Keratinocyte (primary cell): ENCODE data around the gene NCKAP1. TPM values are rescaled to one million over a fixed set of nuclear protein-coding genes. Genes with fewer than 3 reads are reported as not detected.

Experiments used
- DNase-seq: peaks from one replicate; pipeline ENCODE4 v3.0.0-alpha.2; 2011; ENCODE audit warnings: low read depth, missing footprints, low spot score
- FAIRE-seq: peaks from 2 replicates; lab custom pipeline; 2011; peaks lifted over from hg19 to GRCh38; lab: Jason Lieb, UNC
- H2AFZ ChIP-seq: 2 replicates; pipeline ENCODE4 v1.6.0; 2012; ENCODE audit warnings: low read length, control low read depth, inconsistent platforms; ENCODE audit not compliant: control insufficient read depth
- H3K27ac ChIP-seq: 2 replicates; pipeline ENCODE4 v1.5.1; 2011; ENCODE audit warnings: low read length; ENCODE audit not compliant: control insufficient read depth, insufficient read depth
- H3K27me3 ChIP-seq: 3 replicates; pipeline ENCODE4 v1.6.0; 2011; ENCODE audit warnings: low read length; ENCODE audit not compliant: control insufficient read depth, insufficient read depth; ENCODE audit errors: extremely low read depth
- H3K36me3 ChIP-seq, 2 experiments: 2 replicates in 1 of 2; 3 replicates in 1 of 2; pipeline ENCODE4 v1.5.1; 2011; ENCODE audit warnings: low read length in 2 of 2, mild to moderate bottlenecking in 1 of 2; ENCODE audit not compliant: control insufficient read depth in 2 of 2, insufficient read depth in 2 of 2; ENCODE audit errors: extremely low read depth in 1 of 2
- H3K4me1 ChIP-seq: 3 replicates; pipeline ENCODE4 v1.5.1; 2011; ENCODE audit warnings: low read length; ENCODE audit not compliant: control insufficient read depth, insufficient read depth; ENCODE audit errors: extremely low read depth
- H3K4me2 ChIP-seq: 3 replicates; pipeline ENCODE4 v1.6.0; 2011; ENCODE audit warnings: low read depth, low read length; ENCODE audit not compliant: control insufficient read depth, insufficient read depth; ENCODE audit errors: extremely low read depth
- H3K4me3 ChIP-seq, 3 experiments: fragments of 200-600 bp in 1 of 3; sonication (generic) in 1 of 3; 2 replicates in 2 of 3; 3 replicates in 1 of 3; pipeline ENCODE4 v1.5.1; 2011 to 2016; ENCODE audit warnings: low read length in 3 of 3, mild to moderate bottlenecking in 3 of 3, control low read depth in 2 of 3, inconsistent platforms in 1 of 3, low read depth in 1 of 3, mixed read lengths in 1 of 3, mixed run types in 1 of 3, moderate library complexity in 1 of 3; ENCODE audit not compliant: control insufficient read depth in 2 of 3, insufficient read depth in 2 of 3; ENCODE audit errors: extremely low read depth in 1 of 3
- H3K79me2 ChIP-seq: 2 replicates; pipeline ENCODE4 v1.6.0; 2012; ENCODE audit warnings: low read length; ENCODE audit not compliant: control insufficient read depth, insufficient read depth
- H3K9ac ChIP-seq: 3 replicates; pipeline ENCODE4 v1.6.0; 2011; ENCODE audit warnings: low read length; ENCODE audit not compliant: control insufficient read depth, insufficient read depth; ENCODE audit errors: extremely low read depth
- H3K9me1 ChIP-seq: 3 replicates; pipeline ENCODE4 v1.6.0; 2011; ENCODE audit warnings: low read length; ENCODE audit not compliant: control insufficient read depth, insufficient read depth; ENCODE audit errors: extremely low read depth
- H3K9me3 ChIP-seq: 2 replicates; pipeline ENCODE4 v1.5.1; 2012; ENCODE audit warnings: low read depth, low read length; ENCODE audit not compliant: control insufficient read depth
- H4K20me1 ChIP-seq: 3 replicates; pipeline ENCODE4 v1.6.0; 2011; ENCODE audit warnings: low read length; ENCODE audit not compliant: control insufficient read depth, insufficient read depth; ENCODE audit errors: extremely low read depth
- CTCF ChIP-seq, 3 experiments: IDR thresholded peaks in 1 of 3; conservative IDR thresholded peaks in 1 of 3; optimal IDR thresholded peaks in 1 of 3; 2 replicates in 2 of 3; 3 replicates in 1 of 3; pipeline versions ENCODE3 to v1.5.1; 2011; ENCODE audit warnings: low read length in 3 of 3, mild to moderate bottlenecking in 3 of 3, moderate library complexity in 2 of 3, control low read depth in 1 of 3, inconsistent platforms in 1 of 3; ENCODE audit not compliant: insufficient read depth in 2 of 3; ENCODE audit errors: extremely low read depth in 1 of 3
- EZH2 ChIP-seq: IDR thresholded peaks from one replicate; pipeline ENCODE4 v1.6.1; 2012; ENCODE audit warnings: inconsistent platforms, mild to moderate bottlenecking, low read length, moderate library complexity
- dilution Hi-C: fragments of 300-500 bp; cut with MboI; formaldehyde crosslinking; loops from one replicate; pipeline ENCODE4 v1.7.0; 2020; ENCODE audit warnings: low sequenced_read_pairs; ENCODE audit not compliant: extremely low pct_ligation_motif_present
- polyA plus RNA-seq, 5 experiments: library from polyadenylated mRNA; depleted of rRNA in 3 of 5; stranded (reverse) in 3 of 5; stranded (forward) in 1 of 5; unstranded in 1 of 5; fragments of >200 nt; gene quantifications; 1 replicate in 1 of 5; 2 replicates in 3 of 5; 3 replicates in 1 of 5; pipeline versions ENCODE4 v1.2.1 to v1.2.3, GENCODE V29; 2011 to 2012; ENCODE audit warnings: missing spikeins in 2 of 5, low read depth in 1 of 5, low replicate concordance in 1 of 5

NCKAP1 gene
- polyA plus RNA-seq, 1 donor (not counting 4 experiments of a cell fraction or from before 2014, with no cell fraction given): 207 TPM

GRCh38 chr2:183014005-183014404 is 24.3 kb downstream of the NCKAP1 start:
- Histone ChIP-seq H3K4me2 (no peak overlapping the region), H3K27ac (no peak overlapping the region), H4K20me1 (peaks cover 24% of the 10 kb centered on the region), H2AFZ (no peak overlapping the region), H3K4me3 (no peak overlapping the region), H3K36me3 (peaks cover 0 to 11% of the 10 kb centered on the region in 2 experiments), H3K79me2 (peaks cover 100% of the 10 kb centered on the region), H3K9ac (no peak overlapping the region), H3K9me1 (peaks cover 2% of the 10 kb centered on the region), H3K9me3 (no peaks in the 10 kb centered on the region), H3K4me1 (peaks cover 7% of the 10 kb centered on the region), H3K27me3 (no peaks in the 10 kb centered on the region)
- FAIRE-seq (no peak), DNase-seq (no peak)
- TF ChIP-seq CTCF (optimal IDR thresholded peaks at IDR 0.05 in 1 of 3, IDR thresholded peaks at IDR 0.05 in 1 of 3, conservative IDR thresholded peaks at IDR 0.05 in 1 of 3; ENCODE audit: extremely low read depth in 1 of 3, insufficient read depth in 2 of 3, low read length in 3 of 3) (no peak), EZH2 (no peak)
- dilution Hi-C loops: no loop called here

- peaks cover 0 to 7% of the 10 kb centered on the region in 2 experiments for H3K36me3 ChIP-seq
Measured at GRCh38 chr2:183011743-183012142, 26.5 kb downstream of the NCKAP1 start.

More at GRCh38 chr2:183011743-183012142, 26.5 kb downstream of the NCKAP1 start:
- FAIRE-seq: no peak
- H3K9me1 ChIP-seq: peaks cover 2% of the 10 kb centered on the region
- TF ChIP-seq CTCF (optimal IDR thresholded peaks at IDR 0.05 in 1 of 3, IDR thresholded peaks at IDR 0.05 in 1 of 3, conservative IDR thresholded peaks at IDR 0.05 in 1 of 3; ENCODE audit: extremely low read depth in 1 of 3, insufficient read depth in 2 of 3, low read length in 3 of 3) (no peak), EZH2 (no peak)
- no peak overlapping the region for H3K4me2 ChIP-seq
- no peak overlapping the region for H2AFZ ChIP-seq
- no peaks in the 10 kb centered on the region for H3K9me3 ChIP-seq
- H4K20me1 ChIP-seq: peaks cover 29% of the 10 kb centered on the region
- no peaks in the 10 kb centered on the region for H3K27me3 ChIP-seq
- H3K9ac ChIP-seq: no peak overlapping the region
- dilution Hi-C loops: no loop called here
- peaks cover 100% of the 10 kb centered on the region for H3K79me2 ChIP-seq
- peaks cover 6% of the 10 kb centered on the region for H3K4me1 ChIP-seq
- no peak overlapping the region for H3K4me3 ChIP-seq
- no peak for DNase-seq
- peak overlapping the region; percentile 39 for H3K27ac ChIP-seq
